SKM-1 treated with dmso at 0.1 percent for 144 hours (cell line): ENCODE data around the gene GPATCH3.
"Not testable (repeated sequence)": the region's sequence is repeated elsewhere in the genome, so short reads cannot be mapped to it uniquely, and the experiment has no call there.

Source experiments
- DNase-seq: peaks from one replicate; lab custom pipeline; 2025; ENCODE audit not compliant: unreplicated experiment; lab: John Stamatoyannopoulos, UW

GPATCH3 gene

GRCh38 chr1:26913754-26914619, 13.7 kb upstream of the GPATCH3 start, which contains the start of gene NR0B2:
TSS of gene NR0B2 (minus strand) at chr1:26913975. CDS start at chr1:26913940, 35 bp downstream.
- no peak for DNase-seq

GRCh38 chr1:26913389-26913753, 13.1 kb upstream of the GPATCH3 start:
- DNase-seq, result no peak

DNA sequence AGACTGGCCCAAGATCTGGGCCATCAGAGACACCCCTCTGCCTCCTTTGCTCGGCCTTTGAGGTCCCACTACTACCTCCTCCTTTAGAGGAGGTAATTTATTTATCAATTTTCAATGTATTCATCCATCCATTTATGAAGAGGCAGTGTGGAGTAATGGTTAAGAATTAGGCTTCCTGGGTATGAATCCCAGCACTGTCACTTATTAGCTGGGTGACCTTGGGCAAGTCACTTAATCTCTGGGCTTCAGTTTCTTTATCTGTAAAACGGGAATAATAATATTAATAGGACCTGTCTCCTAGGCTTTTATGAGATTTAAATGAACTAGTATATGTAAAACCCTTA, 11.9 kb upstream of the GPATCH3 start:
- DNase-seq, result no peak

GRCh38 chr1:26911399-26912146, 11.3 kb upstream of the GPATCH3 start:
- DNase-seq, result no peak

DNA sequence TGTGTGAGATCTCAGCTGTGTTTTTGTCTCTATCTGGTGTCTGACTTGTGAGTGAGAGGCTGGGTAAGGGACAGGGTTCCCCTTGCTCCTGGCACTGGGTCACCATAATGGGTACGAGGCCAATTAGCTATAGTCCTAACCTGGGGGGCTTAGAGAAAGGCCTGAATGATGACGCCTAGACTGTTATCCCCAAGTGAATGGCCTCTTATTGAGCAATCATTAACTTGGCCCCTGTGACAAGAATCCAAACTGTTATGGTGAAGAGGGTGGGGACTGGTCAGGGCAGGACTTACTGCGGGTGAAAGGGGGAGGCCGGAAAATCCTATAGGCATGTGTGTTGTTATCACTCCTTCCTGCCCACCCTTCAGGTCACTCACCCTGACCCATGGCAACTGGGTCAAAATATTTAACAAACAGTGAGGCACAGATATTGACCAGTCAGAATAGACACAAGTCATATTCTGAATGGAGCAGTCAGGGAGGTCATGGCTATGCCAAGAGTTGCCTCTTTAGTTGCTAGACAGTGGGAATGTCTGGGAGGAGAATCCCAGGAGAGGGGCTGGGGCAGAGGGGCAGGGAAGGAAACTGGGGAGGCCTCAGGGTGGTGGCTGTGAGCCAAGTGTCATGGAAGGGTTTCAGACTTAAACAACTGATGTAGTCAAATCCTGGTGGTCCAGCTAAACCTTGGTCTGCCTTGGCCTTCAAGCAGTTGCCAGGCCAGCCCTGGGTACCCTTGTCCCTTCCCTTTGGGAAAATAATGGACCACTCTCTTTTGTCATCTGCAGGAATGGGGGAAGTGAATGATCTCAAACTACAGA, 10.3 kb upstream of the GPATCH3 start:
- no peak for DNase-seq

DNA sequence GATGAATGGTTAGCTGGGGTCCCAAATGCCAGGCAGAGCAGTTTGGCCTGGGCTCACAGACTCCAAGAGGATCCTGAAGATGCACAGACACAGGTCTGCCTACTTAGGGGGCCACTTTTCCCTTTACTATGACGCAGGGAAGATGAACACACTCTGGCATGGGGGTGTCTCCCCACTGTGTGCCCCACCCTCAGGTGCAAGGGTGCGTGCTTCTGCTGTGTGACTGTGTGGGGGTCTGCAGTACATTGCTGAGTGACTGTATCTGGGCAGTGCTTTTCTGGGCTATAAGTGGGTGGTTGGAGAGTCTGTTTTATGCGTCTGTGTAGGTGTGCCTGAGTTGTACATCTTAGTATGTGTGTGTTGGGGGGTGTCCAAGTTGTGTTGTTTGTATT, 9.7 kb upstream of the GPATCH3 start:
- DNase-seq, result no peak

DNA sequence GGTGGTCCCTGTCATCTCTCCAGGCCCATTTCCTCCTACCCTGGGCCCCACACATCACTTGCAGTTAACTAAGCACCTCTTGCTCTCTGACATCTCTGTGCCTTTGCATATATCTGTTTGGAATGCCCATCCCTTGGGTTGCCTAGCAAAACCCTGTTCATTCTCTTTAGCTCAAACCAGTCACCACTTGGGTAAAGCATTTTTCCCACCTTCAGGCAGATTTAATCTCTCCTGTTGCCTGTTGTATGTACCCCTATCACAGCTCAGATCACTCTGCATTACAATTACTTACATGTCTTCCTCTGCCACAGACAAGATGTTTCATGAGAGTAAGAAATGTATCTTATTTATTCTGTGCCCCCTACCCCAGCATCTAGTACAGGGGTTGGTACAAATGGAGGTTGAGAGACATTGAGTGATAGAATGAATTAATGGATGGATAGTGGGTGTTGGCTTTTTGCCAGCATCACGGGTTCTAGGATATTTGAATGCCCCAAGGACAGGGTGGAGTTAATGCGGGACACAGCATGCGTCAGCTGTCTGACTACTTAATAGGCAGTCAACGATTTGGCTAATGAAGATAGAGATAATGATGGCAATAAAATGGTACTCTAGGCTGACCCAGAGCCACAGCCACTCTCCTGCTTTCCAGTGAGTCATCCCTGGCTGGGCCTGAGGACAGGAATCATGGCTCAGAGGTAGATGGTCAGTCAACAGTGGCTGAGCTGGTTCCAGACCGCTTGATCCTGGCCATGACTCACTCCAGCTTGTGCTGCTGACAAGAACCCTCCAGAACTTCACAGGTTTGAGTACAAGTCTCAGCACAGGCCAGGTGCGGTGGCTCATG, 7.0 kb upstream of the GPATCH3 start:
- no peak for DNase-seq

GRCh38 chr1:26900815-26901511, 696 bp upstream of the GPATCH3 start:
- DNase-seq, result no peak

DNA sequence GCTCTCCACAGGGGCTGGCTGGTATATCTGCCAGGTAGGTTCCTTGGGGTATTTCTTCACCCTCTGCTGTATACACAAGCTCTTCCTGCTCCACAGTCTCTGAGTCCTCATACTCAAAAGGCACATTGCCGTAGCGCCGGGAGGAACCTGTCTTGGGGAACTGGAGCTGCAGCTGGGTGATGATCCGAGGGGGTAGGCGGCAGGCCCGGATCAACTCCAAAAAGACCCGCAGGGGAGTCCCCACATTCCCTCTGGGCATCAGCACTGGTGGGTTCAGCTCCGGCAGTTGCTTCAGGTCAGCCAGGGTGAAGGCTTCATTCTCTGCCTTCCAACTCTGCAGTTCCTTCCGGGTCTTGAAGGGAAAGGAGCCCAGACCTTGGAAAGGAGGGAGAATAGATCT, 2.9 kb downstream of the GPATCH3 start:
- no peak for DNase-seq

DNA sequence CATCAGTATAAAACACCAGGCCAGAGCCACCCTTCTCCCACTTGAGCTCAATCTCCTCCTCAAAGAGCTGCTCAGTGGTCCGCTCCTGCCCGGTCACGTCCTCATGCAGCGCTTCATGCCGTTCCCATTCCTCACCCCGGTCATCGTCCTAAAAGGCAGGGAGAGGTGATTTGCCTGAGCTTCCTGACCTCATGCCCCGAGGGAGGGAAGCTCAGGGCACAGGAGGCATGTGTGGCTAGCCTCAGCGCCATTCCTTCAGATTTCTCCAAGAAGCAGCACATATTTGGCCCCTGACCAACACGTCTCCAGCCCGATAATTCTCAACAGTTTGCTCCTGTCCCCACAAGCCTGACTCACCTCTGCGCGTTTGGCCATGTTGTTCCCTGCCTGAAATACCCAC, 6.0 kb downstream of the GPATCH3 start:
- DNase-seq, result no peak

DNA sequence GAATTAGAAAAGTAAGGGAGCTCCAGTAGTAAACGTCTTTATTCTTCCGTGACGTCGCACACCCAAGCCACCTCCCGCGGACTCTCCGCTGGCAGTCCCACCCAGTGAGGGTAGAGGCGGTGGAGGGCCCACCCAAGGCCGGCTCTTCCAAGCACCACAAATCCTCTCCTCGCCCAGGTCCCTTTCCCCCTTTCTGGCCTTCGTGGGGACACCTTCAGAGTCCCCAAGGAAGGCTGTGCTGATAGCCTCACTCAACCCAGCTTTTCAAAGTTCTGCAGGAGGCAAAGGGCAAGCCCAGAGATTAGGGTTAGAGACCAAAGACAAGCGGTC, 9.8 kb downstream of the GPATCH3 start:
- DNase-seq, result no peak

DNA sequence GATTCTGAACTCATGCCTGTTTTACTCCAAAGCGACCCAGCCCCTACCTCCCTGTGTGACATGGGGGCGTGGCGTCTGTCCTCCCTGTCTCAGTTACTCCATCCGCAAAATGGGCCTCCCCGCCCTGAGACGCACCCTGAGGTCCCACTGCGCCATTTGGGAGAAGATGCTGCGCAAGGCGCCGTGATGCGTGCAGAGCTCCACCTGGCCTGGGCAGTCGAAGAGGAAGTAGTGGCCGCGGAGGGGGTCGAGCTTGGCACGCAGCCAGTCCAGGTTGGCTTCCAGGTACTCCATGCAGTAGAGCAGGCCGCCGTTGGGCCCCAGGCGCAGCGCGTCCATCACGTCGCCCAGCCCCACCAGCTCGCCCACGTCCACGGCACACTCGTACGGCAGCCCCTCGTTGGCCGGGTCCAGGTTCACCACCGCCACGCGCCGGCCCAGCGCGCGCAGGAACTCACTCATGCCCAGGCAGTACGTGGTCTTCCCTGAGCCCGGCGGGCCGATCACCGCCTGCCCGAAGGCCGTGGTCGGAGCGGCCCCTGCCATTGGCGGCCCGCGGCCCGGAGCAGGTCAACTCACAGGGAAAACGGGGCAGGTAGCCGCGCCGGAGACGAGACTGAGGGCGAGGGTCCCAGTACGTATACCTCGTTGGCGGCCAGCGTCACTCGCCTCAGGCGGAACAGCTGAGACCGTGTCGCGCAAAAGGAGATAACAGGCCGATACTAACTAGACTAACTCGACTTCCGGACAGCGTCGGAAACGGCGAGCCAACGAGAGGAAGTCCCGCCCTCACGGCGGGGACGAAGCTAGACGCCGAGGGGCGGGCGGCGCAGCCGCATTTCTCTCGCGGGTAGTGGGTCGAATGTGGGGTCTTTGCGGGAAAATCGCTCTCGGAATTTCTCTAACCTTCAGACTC, 10.5 kb downstream of the GPATCH3 start, which contains the start of gene GPN2:
Gene GPN2, minus strand, starts transcription at position 733 of the 916 bp plus-strand sequence. Its CDS starts 187 bp downstream, at position 546.
- peak; percentile 71 for DNase-seq

- DNase-seq, result no peak
Observed at GRCh38 chr1:26888231-26888630, 12.0 kb downstream of the GPATCH3 start.

- DNase-seq, result peak; percentile 16
Observed at GRCh38 chr1:26887125-26887524, 13.1 kb downstream of the GPATCH3 start.

GRCh38 chr1:26882696-26883463, 17.4 kb downstream of the GPATCH3 start:
- no peak for DNase-seq

DNA sequence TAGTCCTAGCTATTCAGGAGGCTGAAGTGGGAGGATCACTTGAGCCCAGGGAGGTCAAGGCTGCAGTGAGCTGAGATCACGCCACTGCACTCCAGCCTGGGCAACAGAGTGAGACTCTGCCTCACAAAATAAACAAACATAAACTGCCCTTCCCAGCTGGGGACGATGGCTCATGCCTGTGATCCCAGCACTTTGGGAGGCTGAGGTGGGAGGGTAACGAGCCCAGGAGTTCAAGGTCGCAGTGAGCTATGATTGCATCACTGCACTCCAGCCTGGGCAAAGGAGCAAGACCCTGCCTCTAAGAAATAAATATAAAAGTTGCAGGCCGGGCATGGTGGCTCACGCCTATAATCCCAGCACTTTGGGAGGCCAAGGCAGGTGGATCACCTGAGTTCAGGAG, 18.7 kb downstream of the GPATCH3 start:
- not testable (repeated sequence) for DNase-seq

GRCh38 chr1:26879793-26880192, 20.5 kb downstream of the GPATCH3 start:
- no peak for DNase-seq

- DNase-seq, result no peak
Observed at GRCh38 chr1:26877326-26877725, 22.9 kb downstream of the GPATCH3 start.
